Measurements from ENCODE around the gene ZBTB2.

GRCh38 chr6:151388997-151389617 is 2.3 kb downstream of the ZBTB2 start:
- TF ChIP-seq POLR2AphosphoS5 (IDR thresholded peaks at IDR 0.05; ENCODE audit: low read depth, low read length): no peak
- no peak for TF ChIP-seq POLR2A (IDR thresholded peaks at IDR 0.05; ENCODE audit: low read depth, low read length)
- no peak for TF ChIP-seq PAX5 (IDR thresholded peaks at IDR 0.05; ENCODE audit: insufficient read depth, low read length, severe bottlenecking)
- no peak for TF ChIP-seq POU2F2 (IDR thresholded peaks at IDR 0.05; ENCODE audit: low read depth, low read length)
- no peak for TF ChIP-seq TAF1 (IDR thresholded peaks at IDR 0.05; ENCODE audit: low read depth, low read length)

Measured in GM12891 (cell line).